A549 (cell line): ENCODE data around the gene PCSK6. TPM values are rescaled to one million over a fixed set of nuclear protein-coding genes. Genes with fewer than 3 reads are reported as not detected.

ENCODE experiments used
- ATAC-seq, 2 experiments: fragments of 200-7000 bp in 1 of 2; fragments of >200 bp in 1 of 2; cut with Nextera tagmentation in 1 of 2; cut with Tn5 transposase in 1 of 2; 3 replicates each; pipeline versions ENCODE4 v1.8.0 to v1.9.1; 2018 to 2020; ENCODE audit warnings: mild to moderate bottlenecking in 1 of 2, moderate library complexity in 1 of 2
- CTCF ChIA-PET: fragments of 300-600 bp; sonication (Branson Sonifier 250); formaldehyde crosslinking; extraction: SDS; loops from one replicate; lab custom pipeline; 2021; ENCODE audit warnings: antibody characterized with exemption, inconsistent platforms; lab: Yijun Ruan, JAX
- POLR2A ChIA-PET: fragments of 350-600 bp; formaldehyde crosslinking; extraction: SDS; loops from one replicate; lab custom pipeline; 2021; ENCODE audit warnings: antibody characterized with exemption, inconsistent platforms; lab: Yijun Ruan, JAX
- DNase-seq, 2 experiments: peaks; one replicate each; pipeline versions ENCODE4 v3.0.0 to v3.0.0-alpha.2; 2011 to 2016; ENCODE audit warnings: low read depth in 1 of 2, low spot score in 1 of 2
- FAIRE-seq: peaks from 2 replicates; lab custom pipeline; 2011; peaks lifted over from hg19 to GRCh38; lab: Jason Lieb, UNC
- H3K27ac ChIP-seq, 2 experiments: fragments of >200 bp; sonication (Bioruptor Twin); formaldehyde crosslinking; 3 replicates each; pipeline ENCODE4 v1.5.1; 2016 to 2017
- H3K4me1 ChIP-seq: fragments of >200 bp; sonication (Bioruptor Twin); formaldehyde crosslinking; 3 replicates; pipeline ENCODE4 v1.6.1; 2016
- H3K4me2 ChIP-seq: fragments of >200 bp; sonication (Bioruptor Twin); formaldehyde crosslinking; 3 replicates; pipeline ENCODE4 v1.6.1; 2016
- H3K4me3 ChIP-seq: fragments of >200 bp; sonication (Bioruptor Twin); formaldehyde crosslinking; 3 replicates; pipeline ENCODE4 v1.5.1; 2016
- H3K9me3 ChIP-seq: fragments of >200 bp; sonication (Bioruptor Twin); formaldehyde crosslinking; 3 replicates; pipeline ENCODE4 v1.6.1; 2016
- ATOH8 ChIP-seq: fragments of 250-450 bp; sonication (Bioruptor Pico); IDR thresholded peaks from 2 replicates; pipeline ENCODE4 v1.5.0; 2020; ENCODE audit warnings: low read depth, mild to moderate bottlenecking, moderate library complexity
- BHLHE40 ChIP-seq: IDR thresholded peaks from 2 replicates; pipeline ENCODE4 v1.6.1; 2012; ENCODE audit warnings: low read depth, low read length, inconsistent platforms
- CHD2 ChIP-seq: fragments of 150-350 bp; IDR thresholded peaks from 2 replicates; pipeline ENCODE4 v1.6.1; 2014; ENCODE audit warnings: low read length; ENCODE audit not compliant: partially characterized antibody
- CTCF ChIP-seq: fragments of >200 bp; sonication (Bioruptor Twin); formaldehyde crosslinking; IDR thresholded peaks from 3 replicates; pipeline ENCODE4 v1.5.1; 2016
- FOSB ChIP-seq: fragments of 250-450 bp; sonication (Bioruptor Pico); IDR thresholded peaks from 2 replicates; pipeline ENCODE4 v1.5.0; 2020; ENCODE audit warnings: mild to moderate bottlenecking, moderate library complexity
- FOXS1 ChIP-seq: fragments of 250-450 bp; sonication (Bioruptor Pico); IDR thresholded peaks from 2 replicates; pipeline ENCODE4 v1.5.0; 2020; ENCODE audit warnings: mild to moderate bottlenecking, moderate library complexity
- GATA3 ChIP-seq: IDR thresholded peaks from 2 replicates; pipeline ENCODE4 v1.6.1; 2012; ENCODE audit warnings: borderline replicate concordance
- HDAC2 ChIP-seq: fragments of 200-600 bp; sonication (generic); IDR thresholded peaks from 2 replicates; pipeline ENCODE4 v1.6.1; 2016
- HES2 ChIP-seq: fragments of >200 bp; sonication (Bioruptor Twin); formaldehyde crosslinking; IDR thresholded peaks from 2 replicates; pipeline ENCODE4 v1.6.1; 2016
- HOXA7 ChIP-seq: fragments of 250-450 bp; sonication (Bioruptor Pico); IDR thresholded peaks from 2 replicates; pipeline ENCODE4 v1.5.0; 2020; ENCODE audit warnings: mild to moderate bottlenecking, moderate library complexity
- JUNB ChIP-seq: fragments of >200 bp; sonication (Bioruptor Twin); formaldehyde crosslinking; IDR thresholded peaks from 2 replicates; pipeline ENCODE4 v1.6.1; 2016
- PBX3 ChIP-seq: IDR thresholded peaks from 2 replicates; pipeline ENCODE4 v1.6.1; 2012
- RCOR1 ChIP-seq: fragments of 150-350 bp; IDR thresholded peaks from 2 replicates; pipeline ENCODE4 v1.6.1; 2014; ENCODE audit warnings: antibody characterized with exemption, low read length, low read depth
- REST ChIP-seq: fragments of 200-600 bp; sonication (generic); IDR thresholded peaks from 2 replicates; pipeline ENCODE4 v1.6.1; 2016; ENCODE audit warnings: antibody characterized with exemption, mild to moderate bottlenecking, moderate library complexity
- RNF2 ChIP-seq: fragments of 200-600 bp; sonication (generic); IDR thresholded peaks from 2 replicates; pipeline ENCODE4 v1.6.1; 2016; ENCODE audit warnings: low read depth, mild to moderate bottlenecking, antibody characterized with exemption, moderate library complexity, borderline replicate concordance
- TP53 ChIP-seq: fragments of 250-450 bp; sonication (Bioruptor Pico); IDR thresholded peaks from 2 replicates; pipeline ENCODE4 v1.5.0; 2021; ENCODE audit warnings: mild to moderate bottlenecking, moderate library complexity
- USF2 ChIP-seq: fragments of 450-650 bp; IDR thresholded peaks from 2 replicates; pipeline ENCODE4 v1.6.1; 2014; ENCODE audit warnings: antibody characterized with exemption
- ZFP36 ChIP-seq: fragments of 450-650 bp; IDR thresholded peaks from 2 replicates; pipeline ENCODE4 v1.6.1; 2014; ENCODE audit warnings: borderline replicate concordance; ENCODE audit not compliant: partially characterized antibody
- ZSCAN20 ChIP-seq: fragments of 250-450 bp; sonication (Bioruptor Pico); IDR thresholded peaks from 2 replicates; pipeline ENCODE4 v1.8.0; 2022; ENCODE audit warnings: mild to moderate bottlenecking, moderate library complexity
- WGBS: methylation state at CpG from one replicate; pipeline ENCODE4 v1.1.6; 2017; ENCODE audit errors: missing lambda C conversion rate; 5-methylcytosine and 5-hydroxymethylcytosine counted together
- polyA plus RNA-seq, 4 experiments: library from polyadenylated mRNA; depleted of rRNA in 3 of 4; stranded (reverse); fragments of >200 nt; fragmentation: RNase III in 1 of 4; extraction: RNeasy Plus Mini Kit Qiagen cat#74134 plus additional on column Dnase treatment in 1 of 4; gene quantifications; 2 replicates in 3 of 4; 3 replicates in 1 of 4; pipeline ENCODE4 v1.2.3, GENCODE V29; 2011 to 2017

Gene PCSK6
- polyA plus RNA-seq, 2 of the 4 experiments (the other 2 are of a cell fraction): 10.0 to 15.2 TPM

GRCh38 chr15:101329309-101329863 is 160.1 kb downstream of the PCSK6 start:
- POLR2A ChIA-PET: no interaction called here
- no peak overlapping the region for H3K4me2 ChIP-seq
- no peak for TF ChIP-seq ZFP36
- TF ChIP-seq JUNB: no peak
- TF ChIP-seq RNF2: no peak
- no peak for TF ChIP-seq FOXS1
- TF ChIP-seq FOSB (CRISPR knock-in tag): no peak
- no peak for TF ChIP-seq PBX3
- no peak for TF ChIP-seq REST
- TF ChIP-seq GATA3: no peak
- TF ChIP-seq USF2: no peak
- no peak for TF ChIP-seq CTCF
- TF ChIP-seq HOXA7: no peak
- TF ChIP-seq HDAC2: no peak
- TF ChIP-seq RCOR1: no peak
- TF ChIP-seq, all 56 proteins: peak for 0
- Histone ChIP-seq H3K27ac (no peak overlapping the region), H3K4me3 (no peak overlapping the region), H3K4me1 (no peaks in the 10 kb centered on the region), H3K9me3 (peaks cover 4% of the 10 kb centered on the region; the same call in 2 of the 3 replicates)
- ATAC-seq (no peak), DNase-seq (no peak), FAIRE-seq (no peak)
- 71% methylated on average over 14 of the region's 14 CpGs for WGBS
- CTCF ChIA-PET: interaction anchor here (1.0 to 1.1 kb wide), 2 partner anchors 11 to 335 kb away, joined by 4 read pairs; no protein-coding TSS in a partner anchor

GRCh38 chr15:101328001-101328400 is 161.5 kb downstream of the PCSK6 start:
- WGBS: 90% methylated on average over 14 of the region's 14 CpGs
- DNase-seq (no peak), FAIRE-seq (no peak), ATAC-seq (no peak)
- TF ChIP-seq TP53 (CRISPR knock-in tag) (no peak), ATOH8 (CRISPR knock-in tag) (no peak), ZSCAN20 (CRISPR knock-in tag) (no peak), CHD2 (no peak), BHLHE40 (no peak), HES2 (no peak), PBX3 (no peak), RCOR1 (no peak)
- H3K4me2 ChIP-seq: no peak overlapping the region
- no peak overlapping the region for H3K4me3 ChIP-seq
- ChIA-PET POLR2A (no interaction called here), CTCF (interaction anchor here (0.7 kb wide), 1 partner anchor 26 kb away, joined by 3 read pairs; no protein-coding TSS in a partner anchor)
- H3K27ac ChIP-seq: no peak overlapping the region
- H3K9me3 ChIP-seq: no peaks in the 10 kb centered on the region
- H3K4me1 ChIP-seq: no peaks in the 10 kb centered on the region
